ENCODE data around the gene NTF3.

NTF3 gene

DNA sequence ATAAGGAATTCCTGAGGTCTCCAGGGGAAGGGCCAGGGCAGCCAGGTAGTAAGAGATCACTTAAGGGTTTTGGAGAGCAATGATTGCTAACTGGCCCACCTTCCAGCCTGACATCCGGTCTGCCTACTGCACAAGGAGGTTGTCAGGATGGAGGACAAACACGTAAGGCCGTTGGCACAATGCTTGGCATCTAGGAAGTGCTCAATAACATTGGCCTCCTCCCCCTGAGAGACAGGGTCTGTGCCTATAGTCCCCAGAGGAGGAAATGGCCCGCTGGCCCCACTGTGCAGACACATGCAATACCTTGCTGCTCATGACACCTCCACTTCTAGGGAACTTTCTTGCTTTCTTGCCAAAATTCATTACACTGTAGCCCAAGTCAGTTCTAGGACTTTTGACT is 73.2 kb downstream of the NTF3 start:
- Histone ChIP-seq H3K36me3 (ENCODE audit: insufficient read depth, low read length) (no peaks in the 10 kb centered on the region), H2AFZ (ENCODE audit: low read depth, low read length) (no peak overlapping the region), H3K79me2 (ENCODE audit: insufficient read depth, low read length) (no peaks in the 10 kb centered on the region), H3K9ac (ENCODE audit: low read depth, low read length) (no peak overlapping the region), H3K4me3 (ENCODE audit: low read depth in 1 of 2, low read length in 2 of 2) (no peak overlapping the region), H3K9me3 (ENCODE audit: insufficient read depth, low read length, severe bottlenecking) (no peaks in the 10 kb centered on the region), H3K4me2 (ENCODE audit: insufficient read depth, low read length) (no peak overlapping the region), H4K20me1 (ENCODE audit: insufficient read depth, low read length) (no peaks in the 10 kb centered on the region), H3K27ac (ENCODE audit: low read length) (no peak overlapping the region), H3K4me1 (ENCODE audit: insufficient read depth, low read length) (no peaks in the 10 kb centered on the region), H3K27me3 (ENCODE audit: insufficient read depth, low read length, poor library complexity) (peaks cover 6% of the 10 kb centered on the region)
- no peak for TF ChIP-seq CTCF (IDR thresholded peaks at IDR 0.05; ENCODE audit: borderline replicate concordance, extremely low read depth, low read length, poor library complexity, severe bottlenecking)
- no peak for TF ChIP-seq EZH2 (IDR thresholded peaks at IDR 0.05; ENCODE audit: borderline replicate concordance, low read depth, low read length, severe bottlenecking)
- DNase-seq (no peak), ATAC-seq (ENCODE audit: insufficient read depth, low read depth) (no peak)

DNA sequence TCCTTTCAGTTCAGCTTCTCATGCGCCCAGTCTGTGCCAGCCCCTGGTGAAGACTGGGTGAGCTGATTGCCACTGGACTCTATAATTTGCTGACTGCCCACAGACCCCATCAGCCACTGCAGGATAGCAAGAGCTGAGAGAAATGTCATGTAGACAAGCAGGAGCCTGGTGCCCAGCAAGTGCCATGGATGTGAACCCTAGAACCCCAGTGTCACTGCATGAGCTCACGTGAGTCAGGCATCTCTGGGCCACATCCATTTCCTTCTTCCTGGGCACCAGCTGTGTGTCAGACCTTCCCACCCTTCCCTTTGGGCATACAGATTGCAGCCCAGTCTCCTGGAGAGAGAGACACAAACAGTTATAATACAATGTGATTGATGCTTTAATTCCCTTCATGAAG is 73.8 kb downstream of the NTF3 start:
- no peak overlapping the region for H3K27ac ChIP-seq (ENCODE audit: low read length)
- no peaks in the 10 kb centered on the region for H3K4me1 ChIP-seq (ENCODE audit: insufficient read depth, low read length)
- TF ChIP-seq EZH2 (IDR thresholded peaks at IDR 0.05; ENCODE audit: borderline replicate concordance, low read depth, low read length, severe bottlenecking) (no peak), CTCF (IDR thresholded peaks at IDR 0.05; ENCODE audit: borderline replicate concordance, extremely low read depth, low read length, poor library complexity, severe bottlenecking) (no peak)
- no peak overlapping the region for H3K4me2 ChIP-seq (ENCODE audit: insufficient read depth, low read length)
- H4K20me1 ChIP-seq (ENCODE audit: insufficient read depth, low read length), result no peaks in the 10 kb centered on the region
- no peak overlapping the region for H3K9ac ChIP-seq (ENCODE audit: low read depth, low read length)
- H3K27me3 ChIP-seq (ENCODE audit: insufficient read depth, low read length, poor library complexity), result peaks cover 7% of the 10 kb centered on the region
- H3K4me3 ChIP-seq (ENCODE audit: low read depth in 1 of 2, low read length in 2 of 2), result no peak overlapping the region
- DNase-seq (no peak), ATAC-seq (ENCODE audit: insufficient read depth, low read depth) (no peak)
- H2AFZ ChIP-seq (ENCODE audit: low read depth, low read length), result no peak overlapping the region
- no peaks in the 10 kb centered on the region for H3K9me3 ChIP-seq (ENCODE audit: insufficient read depth, low read length, severe bottlenecking)
- H3K36me3 ChIP-seq (ENCODE audit: insufficient read depth, low read length), result no peaks in the 10 kb centered on the region
- H3K79me2 ChIP-seq (ENCODE audit: insufficient read depth, low read length), result no peaks in the 10 kb centered on the region

- TF ChIP-seq EZH2 (IDR thresholded peaks at IDR 0.05; ENCODE audit: borderline replicate concordance, low read depth, low read length, severe bottlenecking), result no peak
- TF ChIP-seq CTCF (IDR thresholded peaks at IDR 0.05; ENCODE audit: borderline replicate concordance, extremely low read depth, low read length, poor library complexity, severe bottlenecking), result no peak
- Histone ChIP-seq H3K4me2 (ENCODE audit: insufficient read depth, low read length) (no peak overlapping the region), H3K79me2 (ENCODE audit: insufficient read depth, low read length) (no peaks in the 10 kb centered on the region), H3K36me3 (ENCODE audit: insufficient read depth, low read length) (no peaks in the 10 kb centered on the region), H3K27me3 (ENCODE audit: insufficient read depth, low read length, poor library complexity) (peaks cover 10% of the 10 kb centered on the region), H3K4me1 (ENCODE audit: insufficient read depth, low read length) (no peaks in the 10 kb centered on the region), H3K9ac (ENCODE audit: low read depth, low read length) (no peak overlapping the region), H3K4me3 (ENCODE audit: low read depth in 1 of 2, low read length in 2 of 2) (no peak overlapping the region), H3K9me3 (ENCODE audit: insufficient read depth, low read length, severe bottlenecking) (no peaks in the 10 kb centered on the region), H2AFZ (ENCODE audit: low read depth, low read length) (no peak overlapping the region), H3K27ac (ENCODE audit: low read length) (no peak overlapping the region), H4K20me1 (ENCODE audit: insufficient read depth, low read length) (no peaks in the 10 kb centered on the region)
- ATAC-seq (ENCODE audit: insufficient read depth, low read depth), result no peak
- no peak for DNase-seq
Observed at GRCh38 chr12:5506295-5506694, 74.4 kb downstream of the NTF3 start.

DNA sequence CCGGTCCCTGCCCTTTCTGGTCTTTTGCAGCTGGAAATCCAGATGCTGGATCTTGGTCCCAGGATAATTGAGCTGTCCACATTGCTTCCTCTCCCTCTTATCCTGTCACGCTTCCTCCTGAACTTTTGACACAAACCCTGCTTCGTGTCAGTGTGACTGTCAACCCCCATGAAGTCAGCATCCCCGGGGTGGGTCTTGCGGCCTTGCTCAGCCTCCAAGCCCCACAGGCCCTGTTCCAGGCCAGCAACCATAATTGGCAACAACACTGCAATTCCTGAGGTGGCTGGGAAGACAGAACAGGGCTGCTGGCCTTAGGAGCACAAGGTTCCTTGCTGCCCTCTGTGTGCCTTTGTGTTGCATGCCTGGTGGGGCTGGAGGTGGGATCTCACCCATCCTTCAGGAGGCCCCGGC is 74.9 kb downstream of the NTF3 start:
- Histone ChIP-seq H3K9me3 (ENCODE audit: insufficient read depth, low read length, severe bottlenecking) (no peaks in the 10 kb centered on the region), H3K9ac (ENCODE audit: low read depth, low read length) (no peak overlapping the region), H3K4me1 (ENCODE audit: insufficient read depth, low read length) (no peaks in the 10 kb centered on the region), H3K79me2 (ENCODE audit: insufficient read depth, low read length) (no peaks in the 10 kb centered on the region), H4K20me1 (ENCODE audit: insufficient read depth, low read length) (no peaks in the 10 kb centered on the region), H3K27ac (ENCODE audit: low read length) (no peak overlapping the region), H3K4me2 (ENCODE audit: insufficient read depth, low read length) (no peak overlapping the region), H3K36me3 (ENCODE audit: insufficient read depth, low read length) (no peaks in the 10 kb centered on the region), H2AFZ (ENCODE audit: low read depth, low read length) (no peak overlapping the region), H3K4me3 (ENCODE audit: low read depth in 1 of 2, low read length in 2 of 2) (no peak overlapping the region), H3K27me3 (ENCODE audit: insufficient read depth, low read length, poor library complexity) (peaks cover 12% of the 10 kb centered on the region)
- no peak for TF ChIP-seq CTCF (IDR thresholded peaks at IDR 0.05; ENCODE audit: borderline replicate concordance, extremely low read depth, low read length, poor library complexity, severe bottlenecking)
- no peak for TF ChIP-seq EZH2 (IDR thresholded peaks at IDR 0.05; ENCODE audit: borderline replicate concordance, low read depth, low read length, severe bottlenecking)
- ATAC-seq (ENCODE audit: insufficient read depth, low read depth), result no peak
- no peak for DNase-seq

All from DND-41 (cell line).